Lung (tissue), 12 donors: ENCODE data around the gene PSMC4. TPM values are rescaled to one million over a fixed set of nuclear protein-coding genes. Genes with fewer than 3 reads are reported as not detected.

Experiments
- ATAC-seq: fragments of 200-7000 bp; cut with Tn5 transposase; one replicate; pipeline ENCODE4 v1.9.1; 2020; ENCODE audit warnings: moderate number of reproducible peaks; ENCODE audit not compliant: insufficient read depth, low FRiP score
- DNase-seq, 3 donors: peaks; one replicate each; pipeline ENCODE4 v3.0.0-alpha.2; 2013 to 2017
- H3K27ac ChIP-seq, 2 donors: one replicate each; pipeline ENCODE4 v1.5.1; 2013; ENCODE audit warnings: mild to moderate bottlenecking in 2 of 2, moderate library complexity in 2 of 2, control low read depth in 1 of 2, inconsistent platforms in 1 of 2, low read depth in 1 of 2, low read length in 1 of 2
- H3K27me3 ChIP-seq, 3 donors: one replicate each; pipeline ENCODE4 v1.5.1; 2013; ENCODE audit warnings: low read length in 2 of 3; ENCODE audit not compliant: control insufficient read depth in 3 of 3, insufficient read depth in 3 of 3
- H3K36me3 ChIP-seq, 4 donors: one replicate each; pipeline ENCODE4 v1.5.1; 2013; ENCODE audit warnings: low read length in 4 of 4, mild to moderate bottlenecking in 1 of 4, moderate library complexity in 1 of 4; ENCODE audit not compliant: control insufficient read depth in 4 of 4, insufficient read depth in 4 of 4
- H3K4me1 ChIP-seq, 5 donors: one replicate each; pipeline ENCODE4 v1.5.1; 2013; ENCODE audit warnings: low read length in 5 of 5, mild to moderate bottlenecking in 2 of 5, moderate library complexity in 1 of 5; ENCODE audit not compliant: control insufficient read depth in 5 of 5, insufficient read depth in 5 of 5
- H3K4me3 ChIP-seq: one replicate; pipeline ENCODE4 v1.5.1; 2013; ENCODE audit warnings: mild to moderate bottlenecking, control low read depth, moderate library complexity
- H3K9ac ChIP-seq, 2 donors: one replicate each; pipeline ENCODE4 v1.5.1; 2013; ENCODE audit warnings: low read length in 2 of 2, control low read depth in 1 of 2; ENCODE audit not compliant: insufficient read depth in 1 of 2
- H3K9me3 ChIP-seq, 4 donors: one replicate each; pipeline ENCODE4 v1.5.1; 2013; ENCODE audit warnings: low read length in 3 of 4, mild to moderate bottlenecking in 1 of 4, moderate library complexity in 1 of 4; ENCODE audit not compliant: control insufficient read depth in 4 of 4, insufficient read depth in 3 of 4
- CTCF ChIP-seq: IDR thresholded peaks from 2 replicates; pipeline ENCODE4 v1.5.1; 2012; ENCODE audit warnings: mild to moderate bottlenecking; ENCODE audit errors: control extremely low read depth, extremely low read depth
- WGBS, 2 donors: extraction: QIAGEN DNeasy Blood & Tissue Kit; methylation state at CpG; one replicate each; pipeline ENCODE4 v1.1.7; 2013; 5-methylcytosine and 5-hydroxymethylcytosine counted together
- polyA plus RNA-seq, 2 donors: library from polyadenylated mRNA; stranded (reverse); fragments of 200-250 nt; gene quantifications; one replicate each; pipeline ENCODE4 v1.2.1, GENCODE V29; 2013
- total RNA-seq, 2 donors: library from RNA; depleted of rRNA in 1 of 2; stranded (reverse); fragments of >200 nt in 1 of 2; gene quantifications; one replicate each; pipeline ENCODE4 v1.2.1, GENCODE V29; 2014 to 2021
- donor health status: control.
- donor health status: control.
- donor health status: Bipolar disorder and iron deficiency.
- donor health status: healthy.
- donor health status: DM: yes; HTN: yes; CAD: no.

Gene PSMC4
- total and polyA plus RNA-seq, 4 donors = 45.2 to 95.4 (median 87.2) TPM

GRCh38 chr19:39940221-39940833 is 30.6 kb upstream of the PSMC4 start:
- peaks cover 0 to 2% (median 0%) of the 10 kb centered on the region in 4 donors for H3K9me3 ChIP-seq
- 74 to 75% methylated on average over 1 of the region's 1 CpG for WGBS, 2 donors
- peaks cover 0 to 3% (median 0%) of the 10 kb centered on the region in 5 donors for H3K4me1 ChIP-seq
- no peak overlapping the region for H3K4me3 ChIP-seq
- H3K36me3 ChIP-seq = no peaks in the 10 kb centered on the region
- H3K27me3 ChIP-seq = no peaks in the 10 kb centered on the region
- ATAC-seq = no peak
- H3K9ac ChIP-seq = no peak overlapping the region
- no peak for DNase-seq
- no peak for TF ChIP-seq CTCF
- no peak overlapping the region for H3K27ac ChIP-seq

- ATAC-seq = no peak
- Histone ChIP-seq H3K27me3 (no peaks in the 10 kb centered on the region), H3K36me3 (no peaks in the 10 kb centered on the region), H3K9ac (no peak overlapping the region), H3K27ac (peak overlapping the region in 1 of 2 donors; percentile 17), H3K4me3 (no peak overlapping the region), H3K9me3 (peaks cover 0 to 2% (median 0%) of the 10 kb centered on the region in 4 donors), H3K4me1 (peaks cover 0 to 3% (median 0%) of the 10 kb centered on the region in 5 donors)
- 47 to 65% methylated on average over 6 of the region's 6 CpGs for WGBS, 2 donors
- TF ChIP-seq CTCF = no peak
- DNase-seq = no peak
Measured at GRCh38 chr19:39941151-39941550, 29.8 kb upstream of the PSMC4 start.

GRCh38 chr19:39941615-39942365 is 29.2 kb upstream of the PSMC4 start:
- no peak overlapping the region for H3K27ac ChIP-seq
- ATAC-seq (peak; percentile 78), DNase-seq (peak in 1 of 3 donors; percentile 21)
- H3K4me3 ChIP-seq = no peak overlapping the region
- no peak for TF ChIP-seq CTCF
- peaks cover 0 to 2% (median 0%) of the 10 kb centered on the region in 4 donors for H3K9me3 ChIP-seq
- H3K9ac ChIP-seq = no peak overlapping the region
- no peaks in the 10 kb centered on the region for H3K27me3 ChIP-seq
- no peaks in the 10 kb centered on the region for H3K36me3 ChIP-seq
- H3K4me1 ChIP-seq = peaks cover 0 to 3% (median 0%) of the 10 kb centered on the region in 5 donors
- 6 to 19% methylated on average over 5 of the region's 5 CpGs for WGBS, 2 donors
